GM10266 (cell line): ENCODE results near the gene GLYATL1B.
"Not testable (repeated sequence)": the region's sequence is repeated elsewhere in the genome, so short reads cannot be mapped to it uniquely, and the experiment has no call there.

Experiments
- DNase-seq: peaks from one replicate; pipeline ENCODE4 v3.0.0; 2012; ENCODE audit errors: extremely low spot score
- CTCF ChIP-seq: IDR thresholded peaks from 2 replicates; pipeline ENCODE4 v1.5.1; 2012; ENCODE audit warnings: mild to moderate bottlenecking, low read depth; ENCODE audit not compliant: control insufficient read depth, insufficient read depth; ENCODE audit errors: missing control alignments

GLYATL1B gene

GRCh38 chr11:59086007-59086406 lies at the start of gene GLYATL1B:
Gene GLYATL1B, plus strand, starts transcription at chr11:59086307. Its CDS starts 0 bp downstream, at chr11:59086307.
- not testable (repeated sequence) for DNase-seq

GRCh38 chr11:59036542-59036941 lies 49.6 kb upstream of the GLYATL1B start:
- not testable (repeated sequence) for DNase-seq

GRCh38 chr11:59037434-59037833 lies 48.7 kb upstream of the GLYATL1B start:
- not testable (repeated sequence) for DNase-seq

- no peak for DNase-seq
- no peak for TF ChIP-seq CTCF
These were observed 45.5 kb upstream of the GLYATL1B start for GRCh38 chr11:59040607-59041006.

- DNase-seq, result not testable (repeated sequence)
These were observed 34.7 kb upstream of the GLYATL1B start for GRCh38 chr11:59051383-59051782.

GRCh38 chr11:59052355-59052754 lies 33.8 kb upstream of the GLYATL1B start:
- DNase-seq, result not testable (repeated sequence)

GRCh38 chr11:59053387-59053786 lies 32.7 kb upstream of the GLYATL1B start:
- DNase-seq, result no peak
- peak; percentile 65 for TF ChIP-seq CTCF

- DNase-seq, result peak; percentile 92
- peak; percentile 96 for TF ChIP-seq CTCF
These were observed 27.7 kb upstream of the GLYATL1B start for GRCh38 chr11:59058120-59059033.

GRCh38 chr11:59060096-59060495 lies 26.0 kb upstream of the GLYATL1B start:
- DNase-seq, result not testable (repeated sequence)

- no peak for TF ChIP-seq CTCF
- DNase-seq, result no peak
These were observed 23.2 kb upstream of the GLYATL1B start for GRCh38 chr11:59062602-59063529.

GRCh38 chr11:59063996-59064727 lies 21.9 kb upstream of the GLYATL1B start:
- not testable (repeated sequence) for DNase-seq
